GM21390 (cell line): ENCODE data around the gene SIM1.

Experiments
- ATAC-seq: cut with Tn5 transposase; IDR thresholded peaks from one replicate; pipeline ENCODE4 v1.9.1; 2021; ENCODE audit not compliant: unreplicated experiment

Gene SIM1

GRCh38 chr6:100473182-100473581 lies 8.5 kb upstream of the SIM1 start:
- no peak for ATAC-seq

GRCh38 chr6:100472674-100473073 lies 8.0 kb upstream of the SIM1 start:
- peak; percentile 88 for ATAC-seq

- no peak for ATAC-seq
Measured at GRCh38 chr6:100470422-100471120, 5.8 kb upstream of the SIM1 start.

- no peak for ATAC-seq
Measured at GRCh38 chr6:100469101-100469859, 4.6 kb upstream of the SIM1 start.

- ATAC-seq: no peak
Measured at GRCh38 chr6:100468016-100468622, 3.4 kb upstream of the SIM1 start.

- ATAC-seq: no peak
Measured at GRCh38 chr6:100467129-100468015, 2.7 kb upstream of the SIM1 start.

GRCh38 chr6:100466410-100467128 lies 1.8 kb upstream of the SIM1 start:
- ATAC-seq: no peak

- ATAC-seq: no peak
Measured at GRCh38 chr6:100465701-100466409, 1.1 kb upstream of the SIM1 start.

GRCh38 chr6:100464162-100464851 lies 414 bp downstream of the SIM1 start:
- no peak for ATAC-seq

GRCh38 chr6:100463630-100464161 lies 1.0 kb downstream of the SIM1 start:
- no peak for ATAC-seq

GRCh38 chr6:100462706-100463629 lies 1.8 kb downstream of the SIM1 start:
- no peak for ATAC-seq

- ATAC-seq: no peak
Measured at GRCh38 chr6:100461917-100462705, 2.6 kb downstream of the SIM1 start.

GRCh38 chr6:100461278-100461916 lies 3.3 kb downstream of the SIM1 start:
- no peak for ATAC-seq

- ATAC-seq: no peak
Measured at GRCh38 chr6:100460650-100461204, 4.0 kb downstream of the SIM1 start.

GRCh38 chr6:100459592-100460184 lies 5.0 kb downstream of the SIM1 start:
- ATAC-seq: no peak
